Measurements from ENCODE around the gene FAM110A.

FAM110A gene

GRCh38 chr20:819680-820322 lies 13.7 kb upstream of the FAM110A start:
- no peak overlapping the region for H3K4me3 ChIP-seq (replicated peaks; ENCODE audit: low read depth, low read length)
- no peak for DNase-seq (ENCODE audit: extremely low read depth, low read depth)
- no peak for TF ChIP-seq CTCF (IDR thresholded peaks at IDR 0.05; ENCODE audit: low read depth, low read length, missing control alignments)

- TF ChIP-seq CTCF (IDR thresholded peaks at IDR 0.05; ENCODE audit: low read depth, low read length, missing control alignments): no peak
These were observed 13.1 kb upstream of the FAM110A start for GRCh38 chr20:820323-820953.

GRCh38 chr20:821046-821730 lies 12.3 kb upstream of the FAM110A start:
- DNase-seq (ENCODE audit: extremely low read depth, low read depth): no peak
- TF ChIP-seq CTCF (IDR thresholded peaks at IDR 0.05; ENCODE audit: low read depth, low read length, missing control alignments): no peak
- H3K4me3 ChIP-seq (replicated peaks; ENCODE audit: low read depth, low read length): no peak overlapping the region

More at GRCh38 chr20:820323-820953, 13.1 kb upstream of the FAM110A start:
- no peak overlapping the region for H3K4me3 ChIP-seq (replicated peaks; ENCODE audit: low read depth, low read length)
- DNase-seq (ENCODE audit: extremely low read depth, low read depth): no peak

GRCh38 chr20:821731-822065 lies 11.8 kb upstream of the FAM110A start:
- H3K4me3 ChIP-seq (replicated peaks; ENCODE audit: low read depth, low read length): no peak overlapping the region
- no peak for DNase-seq (ENCODE audit: extremely low read depth, low read depth)
- TF ChIP-seq CTCF (IDR thresholded peaks at IDR 0.05; ENCODE audit: low read depth, low read length, missing control alignments): no peak

- TF ChIP-seq CTCF (IDR thresholded peaks at IDR 0.05; ENCODE audit: low read depth, low read length, missing control alignments): no peak
- H3K4me3 ChIP-seq (replicated peaks; ENCODE audit: low read depth, low read length): no peak overlapping the region
- no peak for DNase-seq (ENCODE audit: extremely low read depth, low read depth)
These were observed 10.6 kb upstream of the FAM110A start for GRCh38 chr20:822651-823573.

GRCh38 chr20:823574-823902 lies 10.0 kb upstream of the FAM110A start:
- no peak for DNase-seq (ENCODE audit: extremely low read depth, low read depth)
- TF ChIP-seq CTCF (IDR thresholded peaks at IDR 0.05; ENCODE audit: low read depth, low read length, missing control alignments): no peak
- no peak overlapping the region for H3K4me3 ChIP-seq (replicated peaks; ENCODE audit: low read depth, low read length)
